GM18520 (cell line): Measurements from ENCODE around the gene UBAC1.

ENCODE experiments used
- ATAC-seq: cut with Tn5 transposase; IDR thresholded peaks from one replicate; pipeline ENCODE4 v1.9.1; 2021; ENCODE audit not compliant: unreplicated experiment

UBAC1 gene

GRCh38 chr9:135885100-135885853, 75.9 kb downstream of the UBAC1 start:
- no peak for ATAC-seq

DNA sequence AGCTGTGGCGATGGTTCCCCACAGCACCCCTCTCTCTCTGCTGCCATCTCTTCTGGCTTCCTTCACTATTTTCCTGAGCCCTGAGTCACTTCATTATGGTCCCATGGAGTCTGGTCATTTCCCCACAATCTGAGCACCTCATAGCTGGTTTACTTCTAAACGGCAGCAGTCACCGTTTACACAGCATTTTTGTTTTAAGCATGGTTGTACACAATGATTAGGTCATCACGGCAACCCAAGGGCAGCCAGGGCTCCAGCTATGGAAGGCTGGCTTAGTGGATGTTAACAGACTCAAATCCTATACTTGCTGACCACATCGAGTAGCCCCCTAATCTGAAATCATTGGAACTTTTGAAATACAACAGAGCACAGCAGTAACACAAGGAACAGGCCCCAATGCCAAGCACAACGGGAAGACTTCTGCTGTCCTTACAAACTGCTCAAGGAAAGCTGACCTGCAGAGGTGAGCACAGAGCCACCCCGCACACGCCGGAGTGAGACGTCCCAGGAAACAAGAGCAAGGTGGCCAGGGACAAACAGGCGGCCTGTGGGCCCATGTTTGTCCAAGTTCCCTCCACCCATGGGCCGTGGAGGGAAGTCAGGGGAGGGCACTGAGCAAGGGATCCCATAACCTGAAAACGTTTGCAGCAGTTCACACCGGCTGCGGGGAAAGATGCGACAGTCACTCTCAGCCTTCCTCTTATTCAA, 76.7 kb downstream of the UBAC1 start:
- no peak for ATAC-seq

DNA sequence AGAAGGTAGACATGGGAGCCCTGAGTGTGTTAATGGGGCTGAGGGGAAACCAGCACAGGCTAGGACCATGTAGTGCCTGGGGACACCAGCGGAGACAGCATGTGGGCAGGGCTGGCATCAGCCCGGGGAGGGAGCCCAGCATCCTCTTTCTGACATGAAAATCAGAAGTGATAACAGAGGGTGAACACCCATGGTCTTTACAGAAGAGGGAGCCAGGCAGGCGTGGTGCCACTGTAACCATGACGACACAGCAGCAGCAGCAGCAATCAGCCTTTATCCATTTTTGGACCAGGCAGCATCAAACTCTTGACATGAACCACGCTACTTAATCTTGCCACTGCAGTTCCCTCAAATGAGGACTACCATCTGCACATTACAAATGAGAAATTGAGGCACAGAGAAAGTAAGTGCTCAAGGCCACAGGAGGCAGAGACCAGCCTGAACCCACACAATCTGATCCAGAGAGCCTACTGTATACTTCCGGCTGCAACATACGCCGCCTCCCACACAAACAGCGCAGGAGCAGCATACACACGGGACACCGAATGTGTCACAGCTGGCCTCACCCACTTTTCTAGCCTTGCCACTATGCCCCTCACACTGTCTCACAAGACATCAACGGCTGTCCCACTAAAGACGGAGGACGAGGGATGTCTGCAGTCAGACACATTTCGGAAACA, 77.6 kb downstream of the UBAC1 start:
- no peak for ATAC-seq
